Measurements from ENCODE around the gene LGALS4.

GRCh38 chr19:38826856-38827551 is 14.3 kb upstream of the LGALS4 start:
- no peak for TF ChIP-seq ZSCAN32 (CRISPR knock-in tag; IDR thresholded peaks at IDR 0.05)
- no peak for TF ChIP-seq GABPA (tag; conservative IDR thresholded peaks at IDR 0.05; ENCODE audit: low read depth)
- TF ChIP-seq JUND (IDR thresholded peaks at IDR 0.05; ENCODE audit: borderline replicate concordance, low read depth, low read length): no peak
- TF ChIP-seq JUND (tag; IDR thresholded peaks at IDR 0.05; ENCODE audit: borderline replicate concordance, low read depth, low read length): no peak
- no peak for TF ChIP-seq RNF219 (CRISPR knock-in tag; IDR thresholded peaks at IDR 0.05)
- TF ChIP-seq EZH2 (IDR thresholded peaks at IDR 0.05; ENCODE audit: borderline replicate concordance, low read depth, low read length): no peak
- no peak for TF ChIP-seq SIN3A (IDR thresholded peaks at IDR 0.05; ENCODE audit: borderline replicate concordance in 2 of 2, control insufficient read depth in 1 of 2, low read depth in 2 of 2, low read length in 2 of 2)
- TF ChIP-seq AFF4 (CRISPR knock-in tag; IDR thresholded peaks at IDR 0.05): no peak
